HG02884 (cell line): ENCODE measurements around the gene CCL4.

Experiments used
- ATAC-seq: cut with Tn5 transposase; IDR thresholded peaks from one replicate; pipeline ENCODE4 v1.9.1; 2021; ENCODE audit warnings: mild to moderate bottlenecking, moderate library complexity; ENCODE audit not compliant: unreplicated experiment

The CCL4 gene

DNA sequence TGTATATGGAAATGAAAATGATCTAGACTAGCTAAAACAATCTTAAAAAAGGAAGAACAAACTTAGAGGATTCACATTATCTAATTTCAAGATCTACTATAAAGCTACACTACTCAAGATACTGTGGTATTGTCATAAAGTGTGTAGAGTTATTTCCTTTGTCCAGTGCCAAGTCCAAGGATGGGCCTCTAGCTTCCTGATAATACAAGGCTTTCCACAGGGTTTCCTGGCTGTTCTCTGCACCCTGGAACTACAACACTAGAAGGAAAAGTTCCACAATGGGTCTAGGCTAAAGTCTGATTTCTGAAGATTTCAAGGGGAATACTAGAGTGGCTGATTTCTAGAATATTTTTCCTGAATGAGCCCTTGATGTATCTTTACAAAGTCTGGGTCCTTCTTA is 38.6 kb downstream of the CCL4 start:
- no peak for ATAC-seq

- no peak for ATAC-seq
Observed at GRCh38 chr17:36142806-36143205, 39.2 kb downstream of the CCL4 start.

DNA sequence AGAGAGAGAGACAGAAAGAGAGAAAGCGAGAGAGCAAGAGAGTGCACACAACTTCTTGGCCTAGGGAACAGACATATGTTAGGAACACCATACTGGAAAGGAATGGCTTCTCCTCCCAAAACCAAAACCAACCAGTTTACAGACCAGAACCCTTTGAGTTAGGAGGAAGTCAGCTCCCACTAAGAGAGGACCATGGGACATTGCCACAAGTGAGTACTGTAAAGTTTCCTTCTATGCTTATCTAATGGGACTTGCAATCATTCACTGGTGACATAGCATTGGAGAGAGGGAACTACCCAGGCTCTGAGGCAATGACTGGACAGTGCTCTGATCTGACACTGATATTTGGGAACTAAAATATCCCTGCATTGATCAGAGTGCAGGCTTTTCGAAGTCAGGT is 40.4 kb downstream of the CCL4 start:
- ATAC-seq, result no peak

DNA sequence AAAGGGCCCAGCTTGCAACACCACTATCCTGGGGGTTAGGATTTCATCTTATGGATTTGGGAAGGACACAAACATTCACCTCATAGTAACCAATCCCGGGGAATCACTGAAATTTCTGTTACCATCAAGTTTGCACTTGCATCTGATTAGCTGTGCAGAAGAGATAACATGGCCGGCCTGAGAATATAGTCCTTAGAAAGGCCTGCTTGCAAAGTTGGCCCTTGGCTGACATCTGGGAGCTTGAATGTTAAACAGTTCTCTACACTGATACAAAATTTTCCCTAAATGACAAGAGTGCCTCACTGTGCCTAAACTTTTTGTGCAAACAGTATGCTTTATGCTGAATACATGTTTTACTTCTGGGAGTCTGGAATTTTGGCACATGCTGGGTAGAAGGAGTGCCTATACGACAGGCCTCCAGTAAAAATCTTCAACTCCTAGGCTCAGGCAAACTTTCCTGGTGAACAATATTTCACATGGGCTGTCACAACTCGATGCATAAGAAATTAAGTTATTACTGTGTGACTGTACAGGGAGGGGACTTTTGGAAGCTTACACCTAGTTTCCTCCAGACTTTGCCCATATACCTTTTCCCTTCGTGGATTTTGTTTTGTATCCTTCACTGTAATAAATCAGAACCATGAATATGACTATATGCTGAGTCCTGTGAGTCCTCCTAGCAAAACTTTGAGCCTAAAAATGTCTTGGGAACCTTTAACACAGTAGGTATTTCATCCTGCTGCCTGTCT is 41.5 kb downstream of the CCL4 start:
- no peak for ATAC-seq

DNA sequence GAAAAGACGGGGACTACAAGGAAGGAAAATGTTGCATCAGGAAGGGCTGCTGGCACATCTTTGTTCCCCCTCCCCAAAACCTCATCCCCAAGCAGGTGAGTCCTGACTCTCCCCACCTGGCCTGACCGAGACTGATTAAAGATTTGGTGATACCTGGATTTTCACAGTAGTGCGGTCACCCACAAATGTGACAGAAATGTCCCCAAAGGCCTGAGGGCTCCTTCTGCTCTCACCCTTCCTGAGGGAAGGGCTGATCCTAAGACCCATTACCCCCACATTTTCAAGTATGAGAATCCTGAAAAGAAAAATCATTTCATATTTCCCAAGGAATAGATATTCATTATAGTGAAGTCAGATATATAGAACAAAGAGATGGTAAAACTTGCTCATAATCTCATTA is 44.0 kb downstream of the CCL4 start:
- no peak for ATAC-seq

GRCh38 chr17:36148559-36149295 is 45.1 kb downstream of the CCL4 start:
- no peak for ATAC-seq

GRCh38 chr17:36149296-36149820 is 45.7 kb downstream of the CCL4 start:
- ATAC-seq, result no peak

- no peak for ATAC-seq
Observed at GRCh38 chr17:36151891-36152638, 48.4 kb downstream of the CCL4 start.

- ATAC-seq, result no peak
Observed at GRCh38 chr17:36152639-36153120, 49.1 kb downstream of the CCL4 start.

DNA sequence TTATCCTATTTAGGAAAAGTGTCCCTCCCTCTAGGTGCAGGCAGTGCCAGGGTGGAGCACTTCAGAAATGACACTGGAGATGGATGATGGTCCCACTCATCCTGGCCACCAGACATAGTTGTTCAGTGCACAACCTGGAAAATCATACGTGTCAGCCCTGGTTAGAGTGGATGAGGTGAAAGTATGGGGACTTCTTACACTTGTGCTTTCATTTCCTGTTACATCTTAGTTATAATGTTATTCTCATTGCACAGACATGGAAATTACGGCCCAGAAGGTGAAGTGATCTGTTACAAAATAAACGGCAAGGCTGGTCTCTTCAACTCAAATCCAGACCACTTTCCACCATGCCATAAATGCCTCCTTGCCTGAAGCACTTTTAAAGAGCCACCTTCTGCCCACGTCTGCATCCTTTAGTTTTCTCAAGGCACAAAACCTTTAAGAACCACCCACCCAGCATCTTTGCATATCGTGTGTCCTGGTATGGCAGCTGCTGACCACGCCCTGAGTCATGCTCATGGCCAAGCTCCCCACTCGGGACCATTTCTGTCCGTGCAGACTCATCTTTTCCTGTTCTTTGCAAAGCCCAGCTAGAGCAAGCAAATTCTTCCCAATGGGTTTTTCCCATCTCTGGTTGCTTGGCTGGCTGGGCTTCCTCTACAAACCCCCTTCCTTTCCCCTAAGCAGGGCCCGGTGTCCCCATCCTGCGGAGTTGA is 50.4 kb downstream of the CCL4 start:
- no peak for ATAC-seq
